SK-MEL-5 (cell line): ENCODE results near the gene CLDN7. TPM values are rescaled to one million over a fixed set of nuclear protein-coding genes. Genes with fewer than 3 reads are reported as not detected.

Source experiments
- DNase-seq: peaks from one replicate; pipeline ENCODE4 v3.0.0-alpha.2; 2016; ENCODE audit warnings: low read depth, low spot score
- in situ Hi-C: cut with HindIII; loops from 2 replicates; pipeline ENCODE4 v1.10.0; 2016; ENCODE audit warnings: low sequenced_read_pairs, high pct_unique_total_duplicates, low pct_unique_long_range_greater_than_20kb
- polyA plus RNA-seq, 2 experiments: library from polyadenylated mRNA; depleted of rRNA; stranded (reverse); fragments of >200 nt; gene quantifications; 2 replicates each; pipeline ENCODE4 v1.2.3, GENCODE V29; 2015
- total RNA-seq: library from RNA; depleted of rRNA; stranded (reverse); fragments of >200 nt; shearing (Covaris generic); gene quantifications from 2 replicates; pipeline ENCODE4 v1.2.3, GENCODE V29; 2014; rRNA removed

Gene CLDN7, protein sequence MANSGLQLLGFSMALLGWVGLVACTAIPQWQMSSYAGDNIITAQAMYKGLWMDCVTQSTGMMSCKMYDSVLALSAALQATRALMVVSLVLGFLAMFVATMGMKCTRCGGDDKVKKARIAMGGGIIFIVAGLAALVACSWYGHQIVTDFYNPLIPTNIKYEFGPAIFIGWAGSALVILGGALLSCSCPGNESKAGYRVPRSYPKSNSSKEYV
- not detected in 2 replicates for total RNA-seq
- not detected in 2 replicates for polyA plus RNA-seq (2015; cell fraction: cytosol; rRNA removed)
- polyA plus RNA-seq (2015; cell fraction: nucleus; rRNA removed) = 0.26 TPM in 1 of 2 replicates, not detected in the other

DNA sequence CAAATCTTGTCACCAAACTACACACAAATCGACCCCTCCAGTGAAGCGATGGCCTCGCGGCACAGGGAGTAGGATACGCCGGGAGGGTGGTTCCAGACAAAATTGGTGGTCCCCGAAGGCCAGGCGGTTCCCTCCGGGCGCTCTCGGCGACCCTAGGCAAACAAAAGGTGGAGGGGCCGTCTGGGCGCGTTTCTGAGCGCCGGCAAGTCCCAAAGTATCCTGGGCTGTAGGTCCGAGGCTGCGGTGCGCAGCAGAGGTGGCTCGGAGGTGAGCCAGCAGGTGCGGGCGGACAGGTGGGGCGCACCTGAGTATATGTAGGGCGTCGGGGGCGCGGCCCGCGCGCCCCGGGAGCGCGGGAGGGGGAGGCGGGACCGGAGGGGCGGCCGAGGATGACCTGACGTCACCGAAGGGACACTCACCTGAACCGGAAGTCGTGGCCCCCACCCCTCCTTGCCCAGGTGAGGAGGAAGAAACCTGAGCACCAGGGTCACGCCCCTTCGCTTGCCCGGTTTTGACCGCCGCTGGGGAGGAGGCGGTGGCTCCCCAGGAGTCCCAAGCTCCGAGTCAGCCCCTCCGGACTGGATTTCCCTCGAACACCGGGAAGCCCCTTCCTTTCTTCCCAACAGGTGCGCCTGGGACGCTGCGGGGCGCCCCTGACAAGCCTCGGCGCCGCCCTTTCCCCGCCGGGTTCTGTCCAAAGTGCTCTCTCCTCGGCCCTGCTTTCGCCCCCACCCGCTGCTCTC, at the start of gene CLDN7:
Gene CLDN7, minus strand, starts transcription at position 287 of the 743 bp plus-strand sequence. CDS start 435 bp downstream, outside the sequence.
- in situ Hi-C loops = no loop called here

DNA sequence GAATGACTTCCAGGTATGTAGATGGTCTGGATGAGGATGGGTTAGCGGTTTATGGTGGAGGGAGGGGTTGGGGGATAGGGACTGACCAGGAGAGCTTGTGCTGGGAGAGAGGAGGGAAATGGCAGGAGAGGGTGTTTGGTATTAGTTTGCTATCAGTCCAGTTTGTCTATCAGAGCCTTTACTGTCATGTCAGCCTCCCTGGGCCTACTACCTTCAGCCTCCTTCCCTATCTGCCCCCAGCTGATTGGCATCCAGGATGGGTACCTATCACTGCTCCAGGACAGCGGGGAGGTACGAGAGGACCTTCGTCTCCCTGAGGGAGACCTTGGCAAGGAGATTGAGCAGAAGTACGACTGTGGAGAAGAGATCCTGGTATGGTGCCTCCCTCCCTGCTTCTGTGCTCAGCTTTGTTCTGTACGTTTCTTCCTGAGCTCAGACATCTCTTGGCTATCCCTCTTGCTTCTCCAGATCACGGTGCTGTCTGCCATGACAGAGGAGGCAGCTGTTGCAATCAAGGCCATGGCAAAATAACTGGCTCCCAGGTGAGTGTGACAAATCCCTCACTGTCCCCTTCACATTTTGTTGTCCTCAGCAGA, 48.9 kb upstream of the CLDN7 start:
- DNase-seq = no peak
- in situ Hi-C loops = no loop called here

More for the DNA sequence above, at the start of gene CLDN7:
- DNase-seq = no peak

DNA sequence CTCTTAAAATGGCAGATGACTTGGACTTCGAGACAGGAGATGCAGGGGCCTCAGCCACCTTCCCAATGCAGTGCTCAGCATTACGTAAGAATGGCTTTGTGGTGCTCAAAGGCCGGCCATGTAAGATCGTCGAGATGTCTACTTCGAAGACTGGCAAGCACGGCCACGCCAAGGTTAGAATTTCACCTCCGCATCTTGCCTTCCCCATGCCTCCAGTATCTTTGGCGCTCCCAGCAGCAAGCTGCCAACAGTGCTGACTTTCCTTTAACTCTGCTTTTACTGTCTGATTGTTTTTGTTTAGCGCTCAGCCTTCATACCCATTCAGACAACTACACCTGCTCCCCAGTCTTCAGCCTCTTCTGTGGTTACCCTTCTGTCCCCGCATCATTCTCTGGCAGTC, 47.4 kb upstream of the CLDN7 start:
- in situ Hi-C loops = no loop called here
- no peak for DNase-seq

- in situ Hi-C loops = no loop called here
These were observed 46.6 kb upstream of the CLDN7 start for GRCh38 chr17:7308625-7309433.

GRCh38 chr17:7307686-7308624, 45.7 kb upstream of the CLDN7 start:
- in situ Hi-C loops = no loop called here
- DNase-seq = peak; percentile 29

More at GRCh38 chr17:7308625-7309433, 46.6 kb upstream of the CLDN7 start:
- peak; percentile 87 for DNase-seq

DNA sequence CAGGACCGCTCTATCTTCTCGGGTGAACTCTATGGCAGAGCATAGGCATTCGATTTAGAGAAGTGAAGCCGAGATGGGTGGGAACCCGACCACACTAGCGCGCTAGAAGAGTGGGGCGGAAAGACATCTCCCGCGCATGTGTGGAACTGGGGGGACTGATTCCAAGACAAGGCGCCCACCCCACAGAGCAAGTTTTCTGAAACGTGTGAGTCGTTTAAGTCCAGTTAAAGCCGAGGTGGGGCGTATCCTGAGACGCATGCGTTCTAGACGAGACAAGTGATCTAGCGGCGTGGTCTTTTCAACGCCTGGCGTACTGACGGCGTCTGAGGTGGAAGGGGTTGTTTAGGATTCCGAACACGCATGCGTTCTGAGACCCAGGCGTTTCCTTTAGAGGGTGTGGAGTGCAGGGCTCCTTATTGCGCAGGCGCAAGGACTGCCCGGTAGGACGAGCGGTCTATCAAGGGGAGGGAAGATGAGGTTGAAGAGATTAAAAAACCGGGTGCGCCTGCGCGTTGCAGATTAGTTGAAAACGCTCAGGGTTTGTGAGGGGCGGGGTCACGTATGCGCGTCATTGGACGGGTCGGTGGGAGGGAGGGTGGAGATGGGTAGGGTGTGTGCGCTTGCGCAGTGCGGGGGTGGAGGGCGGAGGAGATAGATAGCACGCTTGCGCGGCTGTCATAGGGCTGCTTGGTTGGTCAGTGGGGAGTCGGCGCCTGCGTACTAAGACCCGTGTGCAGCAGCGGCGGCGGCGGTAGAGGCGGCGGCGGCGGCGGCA, 44.8 kb upstream of the CLDN7 start, which contains the start of gene EIF5A:
Gene EIF5A, plus strand, starts transcription at position 718 of the 775 bp plus-strand sequence. CDS start 2,008 bp downstream, outside the sequence.
- in situ Hi-C loops = no loop called here

DNA sequence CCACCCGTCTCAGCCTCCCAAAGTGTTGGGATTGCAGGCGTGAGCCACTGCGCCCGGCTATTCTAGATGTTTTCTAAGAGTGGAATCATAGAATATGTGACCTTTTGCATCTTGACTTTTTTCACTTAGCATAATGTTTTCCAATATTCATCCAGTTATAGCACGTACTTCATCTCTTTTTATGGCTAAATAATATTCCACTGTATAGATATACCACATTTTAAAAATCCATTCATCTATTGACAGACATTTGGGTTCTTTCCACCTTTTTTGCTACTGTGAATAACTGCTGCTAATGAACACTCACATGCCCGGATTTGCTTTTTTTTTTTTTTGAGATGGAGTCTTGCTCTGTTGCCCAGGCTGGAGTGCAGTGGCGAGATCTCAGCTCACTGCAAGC, 41.9 kb upstream of the CLDN7 start:
- DNase-seq = no peak
- in situ Hi-C loops = no loop called here

More for the DNA sequence above, 44.8 kb upstream of the CLDN7 start, which contains the start of gene EIF5A:
- DNase-seq = peak; percentile 100

DNA sequence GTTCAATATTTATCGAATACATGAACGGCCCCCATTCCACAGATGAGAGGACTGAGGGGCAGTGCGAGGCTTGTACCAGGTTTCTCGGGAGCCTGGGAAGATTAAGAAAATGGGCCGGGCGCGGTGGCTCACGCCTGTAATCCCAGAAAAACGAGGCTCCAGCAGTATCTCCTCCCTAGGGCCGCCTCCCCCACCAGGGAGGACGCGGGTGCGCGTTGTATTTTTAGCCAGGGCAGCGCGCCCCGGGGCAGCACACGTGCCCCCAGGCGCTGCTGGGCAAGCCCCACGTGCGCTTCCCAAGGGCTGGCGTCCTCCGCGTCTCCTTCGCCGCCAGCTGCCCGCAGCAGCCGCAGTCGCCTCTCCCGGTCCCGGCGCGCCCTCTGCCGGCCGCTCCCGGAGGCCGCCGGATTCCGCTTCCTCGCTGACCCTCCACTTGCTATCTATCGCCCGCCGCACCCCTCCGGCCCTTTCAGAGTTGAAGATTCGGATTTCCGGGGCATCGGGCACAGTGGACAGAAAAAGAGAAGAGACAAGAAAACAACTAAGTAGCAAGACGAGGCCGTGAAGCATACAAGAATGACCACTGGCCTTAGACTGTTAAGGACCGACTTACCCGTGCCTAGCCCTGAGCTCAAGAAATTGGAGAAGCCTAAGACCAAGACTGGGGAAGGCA, 34.0 kb upstream of the CLDN7 start:
- DNase-seq = peak; percentile 86
- in situ Hi-C loops = no loop called here

GRCh38 chr17:7295230-7296180, 33.2 kb upstream of the CLDN7 start:
- DNase-seq = no peak
- in situ Hi-C loops = no loop called here

- in situ Hi-C loops = no loop called here
- peak; percentile 32 for DNase-seq
These were observed 32.4 kb upstream of the CLDN7 start, which contains the start of gene YBX2 for GRCh38 chr17:7294614-7295153. YBX2 (minus strand) TSS chr17:7294639; CDS start chr17:7294500, 139 bp downstream.

DNA sequence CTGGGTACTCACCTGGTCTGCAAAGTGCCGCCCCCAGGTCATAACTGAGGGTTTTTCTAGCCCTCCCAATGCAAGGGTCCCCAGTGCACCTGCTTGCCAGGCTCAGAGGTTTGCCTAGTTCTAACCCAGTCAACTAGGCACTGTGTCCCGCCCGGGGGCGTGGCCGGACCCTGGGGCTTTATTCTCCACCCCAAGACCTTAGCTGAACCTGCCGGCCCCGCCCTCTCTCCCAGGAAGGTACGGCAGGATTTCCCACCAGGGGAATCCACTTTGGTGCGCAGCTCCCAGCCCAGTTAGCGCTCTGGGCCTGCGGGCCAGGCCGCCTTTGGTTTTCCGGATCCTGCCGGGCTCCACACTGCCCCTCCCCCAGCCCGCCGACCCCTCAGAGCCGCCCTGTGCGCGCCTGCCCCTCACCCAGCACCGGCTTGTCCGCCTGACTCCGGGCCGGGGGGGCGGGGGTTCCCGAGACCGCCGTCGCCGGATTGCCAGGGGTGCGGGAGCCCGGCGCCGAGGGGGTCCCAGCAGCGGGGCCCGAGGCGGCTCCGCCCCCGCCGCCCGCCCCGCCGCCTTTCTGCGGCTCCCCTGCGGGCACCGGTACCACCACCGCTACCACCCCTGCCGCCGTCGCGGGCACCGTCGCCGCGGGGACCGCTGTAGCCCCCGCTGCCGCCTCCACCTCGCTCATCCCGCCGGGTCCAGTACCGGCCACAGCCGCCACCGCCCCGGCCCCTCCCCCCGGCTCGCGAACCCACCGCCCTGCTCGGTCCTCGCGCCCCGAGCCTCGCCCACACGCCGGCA, 31.7 kb upstream of the CLDN7 start:
- no peak for DNase-seq
- in situ Hi-C loops = no loop called here

DNA sequence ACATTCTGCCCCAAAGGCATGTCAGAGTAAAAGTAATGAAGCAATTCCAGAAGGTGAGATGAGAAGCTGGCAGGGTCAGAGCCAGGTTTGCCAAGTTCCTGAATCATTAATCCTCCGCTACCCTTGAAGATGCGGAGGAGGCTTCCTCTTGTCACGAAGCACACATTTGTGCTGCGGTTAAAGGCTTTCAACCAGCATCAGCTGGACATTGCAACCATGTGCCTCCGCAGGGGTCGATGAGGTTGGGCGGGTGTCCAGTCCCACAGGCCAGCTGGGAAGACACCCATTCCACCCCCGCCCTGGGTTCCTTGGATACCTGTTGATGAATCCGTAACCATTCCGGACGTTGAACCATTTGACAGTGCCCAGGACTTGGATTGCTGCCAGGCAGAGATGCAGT, 30.9 kb upstream of the CLDN7 start:
- in situ Hi-C loops = no loop called here
- no peak for DNase-seq

DNA sequence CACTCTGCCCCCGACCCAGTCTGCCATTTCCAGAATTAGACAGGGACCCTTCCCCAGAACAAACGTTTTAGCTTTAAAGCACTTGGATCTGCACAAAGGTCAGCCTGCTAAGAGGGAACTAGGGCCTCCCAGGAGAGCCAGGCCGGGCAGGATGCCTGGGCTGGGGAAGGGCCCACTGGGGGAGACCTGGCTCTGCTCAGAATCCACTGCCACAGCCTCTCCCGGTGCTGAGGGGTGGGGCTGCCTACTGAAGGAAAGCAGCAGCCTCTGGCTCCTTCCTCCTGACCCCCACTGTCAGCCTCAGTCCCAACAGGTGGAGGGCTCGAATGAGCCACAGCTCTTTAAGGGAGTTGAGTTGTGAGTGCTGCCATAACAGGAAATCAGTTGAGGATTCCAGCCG, 30.5 kb upstream of the CLDN7 start:
- DNase-seq = no peak
- in situ Hi-C loops = no loop called here
